NAMALWA (cell line): ENCODE data around the gene PLCD3.

Source experiments
- DNase-seq: peaks from one replicate; pipeline ENCODE4 v3.0.0-alpha.2; 2015; ENCODE audit warnings: low spot score

Gene PLCD3

DNA sequence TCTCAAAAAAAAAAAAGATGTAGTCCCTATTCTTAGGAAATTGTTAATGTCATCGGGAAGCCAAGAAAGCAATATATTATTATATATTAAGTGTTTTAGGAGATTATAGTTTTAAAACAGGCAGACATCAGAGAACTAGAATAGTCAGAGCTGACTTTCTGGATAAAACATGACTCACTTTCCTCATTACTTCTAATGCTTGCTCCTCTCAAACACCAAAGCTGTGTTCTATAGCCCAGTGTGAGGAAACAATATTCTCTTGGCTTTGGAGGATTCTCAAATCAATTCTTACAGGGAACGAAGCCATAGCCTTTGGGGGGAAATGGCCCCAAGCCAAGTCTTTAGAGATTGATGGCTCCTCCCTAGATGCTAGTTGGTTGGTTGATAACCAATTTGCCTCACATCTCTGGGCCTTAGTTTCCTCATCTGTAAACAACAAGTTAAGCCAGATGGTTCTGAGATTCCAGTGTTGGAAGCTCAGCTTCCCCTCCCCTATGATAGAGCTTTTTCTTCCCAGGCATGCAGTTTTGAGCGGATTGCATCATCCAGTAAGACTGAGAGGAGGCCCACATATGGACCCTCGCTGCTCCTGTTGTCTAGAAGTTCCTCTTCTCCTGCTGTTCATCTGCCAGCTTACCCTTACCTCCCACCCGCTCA, 58.8 kb downstream of the PLCD3 start:
- DNase-seq = no peak

DNA sequence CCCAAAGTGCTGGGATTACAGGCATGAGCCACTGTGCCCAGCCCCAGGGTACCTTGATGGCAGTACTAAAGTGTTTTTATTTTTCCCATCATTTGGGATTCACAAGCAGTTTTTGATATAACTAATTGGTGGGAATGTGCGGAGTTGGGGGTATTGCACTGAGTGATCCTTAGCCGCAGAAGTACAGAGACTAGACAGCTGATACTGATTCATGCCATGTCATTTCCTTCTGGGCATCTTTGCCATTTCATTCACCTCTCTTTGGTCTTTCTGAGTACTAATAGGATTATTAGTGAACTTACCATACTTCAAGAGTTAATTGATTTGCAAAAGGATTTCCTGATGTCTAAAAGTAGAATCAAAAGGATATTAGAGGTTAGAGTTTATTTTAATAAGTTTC, 61.5 kb downstream of the PLCD3 start:
- no peak for DNase-seq

DNA sequence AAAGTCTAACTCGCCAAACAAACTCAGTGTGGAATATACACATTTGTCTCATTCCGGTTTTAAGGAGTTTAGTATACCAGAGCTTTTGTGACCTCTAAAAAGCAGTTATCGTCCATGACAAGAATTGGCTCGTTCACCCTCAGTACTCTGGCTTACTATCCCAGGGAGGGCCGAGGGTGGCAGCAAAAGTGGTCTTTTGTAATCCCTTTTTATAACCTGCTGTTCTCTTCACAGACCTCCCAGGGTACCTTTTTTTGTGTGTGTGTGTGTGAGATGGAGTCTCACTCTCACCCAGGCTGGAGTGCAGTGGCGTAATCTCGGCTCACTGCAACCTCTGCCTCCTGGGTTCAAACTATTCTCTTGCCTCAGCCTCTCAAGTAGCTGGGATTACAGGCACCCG, 62.3 kb downstream of the PLCD3 start:
- no peak for DNase-seq

DNA sequence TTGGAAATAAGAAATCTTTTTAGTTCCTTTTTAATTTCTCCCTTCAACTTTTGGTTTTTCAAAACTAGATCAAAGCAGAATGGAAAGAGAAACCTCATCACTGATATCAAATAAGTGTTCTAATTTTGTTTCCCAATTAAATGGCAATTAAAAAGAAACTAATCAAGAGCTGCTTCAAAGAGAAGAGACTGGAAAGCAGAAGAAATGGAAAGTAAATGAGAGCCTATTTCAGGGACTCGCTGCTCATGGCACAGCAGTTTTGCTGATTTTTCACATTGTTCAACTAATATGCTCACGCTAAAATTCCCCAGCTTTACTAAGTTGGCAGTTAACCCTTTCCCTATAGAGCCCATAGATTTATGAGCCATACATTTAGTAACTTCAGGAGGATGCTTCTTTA, 64.7 kb downstream of the PLCD3 start:
- no peak for DNase-seq

DNA sequence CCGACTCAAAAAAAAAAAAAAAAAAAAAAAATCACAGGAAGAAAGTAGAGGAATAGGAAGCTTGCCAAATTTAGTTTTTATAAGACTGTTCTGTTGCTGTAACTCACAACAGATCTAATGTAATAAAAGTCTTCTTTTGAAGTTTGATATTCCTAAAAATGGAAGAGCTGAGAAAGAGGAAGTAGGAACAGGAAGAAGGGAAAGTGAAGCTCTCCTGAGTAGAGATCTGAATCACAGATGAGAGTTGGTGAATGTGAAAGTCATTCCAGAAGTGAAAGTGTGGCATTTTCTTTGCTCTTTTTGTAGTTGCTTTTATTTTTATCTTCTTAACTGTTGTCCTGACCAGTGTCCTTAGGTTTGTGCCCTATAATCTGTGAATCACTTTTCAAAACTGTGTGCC, 69.1 kb downstream of the PLCD3 start:
- peak; percentile 53 for DNase-seq

DNA sequence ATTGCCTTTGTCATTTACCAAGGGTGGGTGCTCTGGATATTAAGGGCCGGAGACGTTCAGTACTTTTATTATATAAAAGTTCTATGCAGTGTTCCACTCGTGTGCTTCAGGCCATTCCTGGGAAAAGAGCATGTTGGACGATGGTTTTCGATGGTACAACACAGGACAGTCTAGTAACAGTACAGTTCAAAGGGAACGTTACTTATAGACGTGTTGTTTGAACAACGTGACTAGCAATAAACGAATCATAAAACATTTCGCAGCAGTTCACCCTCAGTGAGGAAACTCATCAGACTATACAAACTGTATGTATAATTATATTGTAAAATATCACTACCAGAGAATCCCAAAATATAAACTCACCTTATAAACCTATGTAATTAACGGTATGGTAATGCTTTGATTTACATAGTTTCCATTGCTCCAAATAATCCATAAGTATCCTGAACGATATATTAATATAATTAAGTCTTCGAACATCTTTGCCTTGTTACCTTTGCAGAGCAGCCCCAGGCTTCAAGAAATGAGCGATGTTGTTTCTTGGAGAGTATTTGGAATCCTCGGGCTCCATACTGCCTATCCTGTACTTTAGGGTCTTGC, 70.6 kb downstream of the PLCD3 start:
- DNase-seq = no peak

DNA sequence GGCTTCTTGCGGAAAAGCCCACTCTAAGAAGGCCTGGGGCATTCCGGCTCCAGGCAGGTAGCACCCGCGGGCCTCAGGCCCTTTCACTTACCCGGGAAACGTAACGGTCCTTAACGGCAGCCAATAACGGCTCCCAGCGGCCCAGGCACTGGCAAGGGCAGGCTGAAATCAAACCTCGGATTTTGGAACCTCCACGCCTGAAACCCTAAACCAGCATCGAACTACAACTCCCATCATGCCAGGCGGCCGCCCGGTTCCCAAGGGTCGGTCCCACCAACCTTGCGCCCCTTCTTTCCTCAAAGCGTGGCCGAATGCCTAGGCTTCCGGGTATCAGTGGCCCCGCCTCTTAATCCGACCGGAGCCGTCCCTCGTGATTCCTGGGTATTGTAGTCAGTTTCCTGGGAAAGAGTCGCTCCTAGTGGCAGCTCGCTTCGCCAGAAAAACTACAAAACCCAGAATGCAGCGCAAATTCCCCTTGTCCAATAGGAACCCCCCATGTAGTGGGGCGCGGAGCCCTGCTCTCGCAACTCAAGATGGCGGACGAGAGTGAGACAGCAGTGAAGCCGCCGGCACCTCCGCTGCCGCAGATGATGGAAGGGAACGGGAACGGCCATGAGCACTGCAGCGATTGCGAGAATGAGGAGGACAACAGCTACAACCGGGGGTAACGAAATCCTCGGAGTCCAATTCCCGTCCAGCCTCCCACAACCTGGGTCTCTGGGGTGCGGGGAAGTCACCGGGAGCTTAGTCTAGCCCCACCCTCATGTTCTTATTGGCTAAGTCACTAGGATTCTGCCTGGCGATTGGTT, 71.3 kb downstream of the PLCD3 start, which contains the start of gene NMT1:
TSS of gene NMT1 (plus strand) at position 521 of the 809 bp plus-strand sequence. CDS start at position 534, 13 bp downstream.
- DNase-seq = peak; percentile 100

DNA sequence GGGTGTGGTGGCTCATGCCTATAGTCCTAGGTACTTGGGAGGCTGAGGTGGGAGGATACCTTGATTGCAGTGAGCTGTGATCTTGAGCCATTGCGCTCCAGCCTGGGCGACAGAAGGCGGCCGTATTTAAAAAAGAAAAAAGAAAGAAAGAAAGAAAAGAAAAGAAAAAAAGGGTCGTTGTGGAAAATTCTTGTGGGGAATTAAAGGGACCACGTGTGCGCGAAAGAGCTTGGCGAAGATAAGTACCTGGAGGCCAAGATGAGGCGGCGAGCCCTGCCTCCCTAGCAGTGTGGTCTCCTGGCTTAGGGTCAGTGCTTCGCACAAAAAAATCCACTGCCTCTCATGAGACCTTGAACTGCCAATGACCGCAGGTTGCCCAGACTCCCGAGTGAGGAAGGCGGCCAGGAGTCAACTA, 71.9 kb downstream of the PLCD3 start:
- no peak for DNase-seq
